HCT116 (cell line): ENCODE measurements around the gene NME2. TPM values are rescaled to one million over a fixed set of nuclear protein-coding genes. Genes with fewer than 3 reads are reported as not detected.
"Not testable (repeated sequence)": the region's sequence is repeated elsewhere in the genome, so short reads cannot be mapped to it uniquely, and the experiment has no call there.

Source experiments
- ATAC-seq: fragments of 200-7000 bp; cut with Tn5 transposase; 2 replicates; pipeline ENCODE4 v1.9.1; 2020; ENCODE audit warnings: mild to moderate bottlenecking, moderate library complexity
- BruUV-seq: library from RNA; stranded (reverse); fragments of 400-500 nt; replicated peaks from 2 replicates; lab custom pipeline; 2021; lab: Mats Ljungman, UMichigan
- CTCF ChIA-PET: fragments of 300-600 bp; sonication (Branson Sonifier 250); formaldehyde crosslinking; loops from one replicate; lab custom pipeline; 2021; ENCODE audit warnings: antibody characterized with exemption; lab: Charles Lee
- POLR2A ChIA-PET: fragments of 300-600, 350-600 bp; sonication (Branson Sonifier 250); formaldehyde crosslinking; loops from one replicate; lab custom pipeline; 2021; ENCODE audit warnings: antibody characterized with exemption; lab: Charles Lee
- RAD21 ChIA-PET, 2 experiments: fragments of 300-600 bp; sonication (Branson Sonifier 250); formaldehyde crosslinking; loops; one replicate each; lab custom pipeline; 2023; ENCODE audit warnings: low total read pairs in 2 of 2; ENCODE audit not compliant: uncharacterized antibody in 2 of 2, unreplicated experiment in 2 of 2, low non-redundant PET in 1 of 2; lab: Charles Lee
- DNase-seq: peaks from one replicate; pipeline ENCODE4 v3.0.0-alpha.2; 2010; ENCODE audit warnings: low read depth, low spot score
- H2AFZ ChIP-seq: fragments of 200-600 bp; shearing (Covaris generic), sonication (generic); 2 replicates; pipeline ENCODE4 v1.6.1; 2017; ENCODE audit warnings: low read depth, mixed run types, mixed read lengths, antibody characterized with exemption, low read length; ENCODE audit not compliant: poor library complexity, severe bottlenecking
- H3K27ac ChIP-seq: 2 replicates; pipeline ENCODE4 v1.5.1; 2012; ENCODE audit warnings: low read depth, low read length
- H3K27me3 ChIP-seq: fragments of 200-600 bp; sonication (generic); 2 replicates; pipeline ENCODE4 v1.6.1; 2016; ENCODE audit warnings: mixed run types, low read length, mixed read lengths; ENCODE audit not compliant: insufficient read depth
- H3K36me3 ChIP-seq, 2 experiments: fragments of 200-500 bp in 1 of 2; fragments of 200-600 bp in 1 of 2; sonication (Bioruptor generic) in 1 of 2; sonication (generic) in 1 of 2; 2 replicates each; pipeline versions ENCODE4 v1.5.1 to v1.6.1; 2014 to 2016; ENCODE audit warnings: low read length in 2 of 2, inconsistent platforms in 1 of 2, mixed read lengths in 1 of 2, mixed run types in 1 of 2; ENCODE audit not compliant: insufficient read depth in 2 of 2, control insufficient read depth in 1 of 2
- H3K4me1 ChIP-seq, 2 experiments: fragments of 200-600 bp in 1 of 2; sonication (generic) in 1 of 2; 2 replicates each; pipeline versions ENCODE4 v1.5.1 to v1.6.1; 2012 to 2017; ENCODE audit warnings: low read length in 2 of 2, inconsistent platforms in 1 of 2, mild to moderate bottlenecking in 1 of 2, mixed read lengths in 1 of 2, mixed run types in 1 of 2, moderate library complexity in 1 of 2; ENCODE audit not compliant: insufficient read depth in 2 of 2, control insufficient read depth in 1 of 2
- H3K4me2 ChIP-seq: fragments of 200-600 bp; sonication (generic); 2 replicates; pipeline ENCODE4 v1.6.1; 2017; ENCODE audit warnings: mixed run types, low read length, mixed read lengths
- H3K4me3 ChIP-seq, 2 experiments: fragments of 200-600 bp in 1 of 2; sonication (generic) in 1 of 2; replicated peaks in 1 of 2; 2 replicates each; pipeline ENCODE4 v1.5.1; 2011 to 2016; ENCODE audit warnings: low read length in 2 of 2, control low read depth in 1 of 2, low read depth in 1 of 2, mild to moderate bottlenecking in 1 of 2, mixed read lengths in 1 of 2, mixed run types in 1 of 2
- H3K79me2 ChIP-seq: fragments of 200-600 bp; sonication (generic); 2 replicates; pipeline ENCODE4 v1.6.1; 2017; ENCODE audit warnings: mild to moderate bottlenecking, mixed run types, low read length, moderate library complexity, mixed read lengths; ENCODE audit not compliant: insufficient read depth
- H3K9ac ChIP-seq: fragments of 200-600 bp; sonication (generic); 2 replicates; pipeline ENCODE4 v1.6.1; 2016; ENCODE audit warnings: low read length, mixed read lengths
- H3K9me2 ChIP-seq: fragments of 200-600 bp; sonication (generic), shearing (Covaris generic); 2 replicates; pipeline ENCODE4 v1.6.1; 2017; ENCODE audit warnings: mixed run types, mild to moderate bottlenecking, moderate library complexity; ENCODE audit not compliant: insufficient read depth
- H3K9me3 ChIP-seq, 2 experiments: fragments of 200-500 bp in 1 of 2; fragments of 200-600 bp in 1 of 2; sonication (Bioruptor generic) in 1 of 2; sonication (generic) in 1 of 2; 2 replicates each; pipeline ENCODE4 v1.6.1; 2014 to 2017; ENCODE audit warnings: low read length in 2 of 2, mixed read lengths in 2 of 2, inconsistent platforms in 1 of 2, low read depth in 1 of 2, mild to moderate bottlenecking in 1 of 2, mixed run types in 1 of 2, moderate library complexity in 1 of 2; ENCODE audit not compliant: control insufficient read depth in 1 of 2, insufficient read depth in 1 of 2
- H4K20me1 ChIP-seq: fragments of 200-600 bp; sonication (generic), shearing (Covaris generic); 2 replicates; pipeline ENCODE4 v1.6.1; 2017; ENCODE audit warnings: mixed run types, mild to moderate bottlenecking, moderate library complexity; ENCODE audit not compliant: insufficient read depth
- MAX ChIP-seq: IDR thresholded peaks from 2 replicates; pipeline ENCODE4 v1.6.1; 2012
- POLR2AphosphoS5 ChIP-seq: IDR thresholded peaks from 2 replicates; pipeline ENCODE4 v1.6.1; 2011; ENCODE audit warnings: mild to moderate bottlenecking, low read depth, low read length, moderate library complexity
- intact Hi-C: fragments of 100-400 bp; cut with micrococcal nuclease; formaldehyde crosslinking; loops from 2 replicates; pipeline ENCODE4 v1.10.0; 2022
- total RNA-seq: library from RNA; stranded (reverse); gene quantifications from one replicate; pipeline ENCODE4 v1.2.1, GENCODE V29; 2021; ENCODE audit not compliant: unreplicated experiment

The NME2 gene
- total RNA-seq, 1 experiment from 2014 or later: 1,287 TPM

- Histone ChIP-seq H2AFZ (no peak overlapping the region), H3K4me1 (peaks cover 5 to 13% of the 10 kb centered on the region in 2 experiments; a peak in 3 of 4 replicates), H3K36me3 (peaks cover 50 to 53% of the 10 kb centered on the region in 2 experiments), H4K20me1 (peaks cover 30% of the 10 kb centered on the region; the same call in 1 of the 2 replicates), H3K9me2 (no peaks in the 10 kb centered on the region), H3K27ac (no peak overlapping the region), H3K4me2 (no peak overlapping the region), H3K9me3 (no peaks in the 10 kb centered on the region), H3K79me2 (peaks cover 55% of the 10 kb centered on the region), H3K4me3 (no peak overlapping the region), H3K9ac (no peak overlapping the region), H3K27me3 (no peaks in the 10 kb centered on the region)
- TF ChIP-seq MAX (no peak), POLR2AphosphoS5 (0 out of 2 replicates have a peak, but pooled peaks have one; percentile 25)
- BruUV-seq: no TSS peak
- intact Hi-C loops: no loop called here
- POLR2A ChIA-PET: interaction anchor here (0.7 kb wide), 1 partner anchor 14 kb away, joined by 3 read pairs; no protein-coding TSS in a partner anchor
- no peak for ATAC-seq
- CTCF ChIA-PET: interaction anchor here (1.3 kb wide), 1 partner anchor 170 kb away, joined by 8 read pairs; no protein-coding TSS in a partner anchor
- RAD21 ChIA-PET: no interaction called here
- DNase-seq: no peak
Measured at GRCh38 chr17:51170736-51171135, 4.5 kb downstream of the NME2 start.

GRCh38 chr17:51172030-51172429 lies 5.8 kb downstream of the NME2 start:
- peaks cover 30% of the 10 kb centered on the region; the same call in 1 of the 2 replicates for H4K20me1 ChIP-seq
- H3K9me3 ChIP-seq, intact Hi-C loops, RAD21 ChIA-PET, H3K9ac ChIP-seq, H3K27me3 ChIP-seq, DNase-seq, H3K27ac ChIP-seq, H2AFZ ChIP-seq, ATAC-seq, H3K9me2 ChIP-seq, H3K4me2 ChIP-seq, BruUV-seq, CTCF ChIA-PET, H3K4me3 ChIP-seq: not testable (repeated sequence)
- H3K36me3 ChIP-seq: peaks cover 50 to 53% of the 10 kb centered on the region in 2 experiments
- peaks cover 46% of the 10 kb centered on the region for H3K79me2 ChIP-seq
- POLR2A ChIA-PET: interaction anchor here (0.6 to 1.1 kb wide), 3 partner anchors 9 to 51 kb away, joined by 3 to 4 read pairs (median 3); partner anchors contain the start of gene SPAG9
- peaks cover 5 to 10% of the 10 kb centered on the region in 2 experiments; a peak in 3 of 4 replicates for H3K4me1 ChIP-seq
